Ishikawa (cell line): ENCODE data around the gene TNPO2.

Experiments
- CEBPB ChIP-seq: IDR thresholded peaks from 2 replicates; pipeline ENCODE4 v1.6.1; 2012
- CREB1 ChIP-seq: IDR thresholded peaks from 2 replicates; pipeline ENCODE4 v1.6.1; 2012; ENCODE audit warnings: low read depth
- EGR1 ChIP-seq: IDR thresholded peaks from 2 replicates; pipeline ENCODE4 v1.6.1; 2012
- EP300 ChIP-seq: IDR thresholded peaks from 2 replicates; pipeline ENCODE4 v1.6.1; 2012; ENCODE audit warnings: borderline replicate concordance
- FOXM1 ChIP-seq: IDR thresholded peaks from 2 replicates; pipeline ENCODE4 v1.6.1; 2012; ENCODE audit warnings: low read depth, borderline replicate concordance
- MAX ChIP-seq: IDR thresholded peaks from 2 replicates; pipeline ENCODE4 v1.6.1; 2012
- NFIC ChIP-seq: IDR thresholded peaks from 2 replicates; pipeline ENCODE4 v1.6.1; 2012
- RAD21 ChIP-seq: IDR thresholded peaks from 2 replicates; pipeline ENCODE4 v1.6.1; 2012; ENCODE audit warnings: low read depth
- REST ChIP-seq: IDR thresholded peaks from 2 replicates; pipeline ENCODE4 v1.6.1; 2012; ENCODE audit warnings: low read depth, mild to moderate bottlenecking
- TAF1 ChIP-seq: IDR thresholded peaks from 2 replicates; pipeline ENCODE4 v1.6.1; 2012; ENCODE audit warnings: low read depth, mild to moderate bottlenecking
- TCF12 ChIP-seq: IDR thresholded peaks from 2 replicates; pipeline ENCODE4 v1.6.1; 2012; ENCODE audit warnings: low read depth
- TEAD4 ChIP-seq: IDR thresholded peaks from 2 replicates; pipeline ENCODE4 v1.6.1; 2012
- USF1 ChIP-seq: IDR thresholded peaks from 2 replicates; pipeline ENCODE4 v1.6.1; 2012
- YY1 ChIP-seq: IDR thresholded peaks from 2 replicates; pipeline ENCODE4 v1.6.1; 2012; ENCODE audit warnings: low read depth
- ZBTB7A ChIP-seq: IDR thresholded peaks from 2 replicates; pipeline ENCODE4 v1.6.1; 2012; ENCODE audit warnings: low read depth

TNPO2 gene

GRCh38 chr19:12751635-12752034 lies 27.9 kb upstream of the TNPO2 start, which contains the start of gene BEST2:
BEST2 (plus strand) TSS chr19:12751791; CDS start chr19:12752593, 802 bp downstream.
- TF ChIP-seq TAF1, result no peak
- no peak for TF ChIP-seq NFIC
- no peak for TF ChIP-seq TCF12
- no peak for TF ChIP-seq CEBPB
- TF ChIP-seq TEAD4, result no peak
- no peak for TF ChIP-seq EGR1
- TF ChIP-seq RAD21, result no peak
- no peak for TF ChIP-seq CREB1
- no peak for TF ChIP-seq USF1
- no peak for TF ChIP-seq YY1
- TF ChIP-seq MAX, result no peak
- TF ChIP-seq REST, result no peak
- TF ChIP-seq FOXM1, result no peak
- TF ChIP-seq EP300, result no peak
- no peak for TF ChIP-seq ZBTB7A

GRCh38 chr19:12750851-12751250 lies 27.1 kb upstream of the TNPO2 start:
- TF ChIP-seq EGR1 (no peak), TCF12 (no peak), NFIC (no peak), FOXM1 (no peak), ZBTB7A (no peak)

GRCh38 chr19:12749938-12750521 lies 26.3 kb upstream of the TNPO2 start:
- no peak for TF ChIP-seq ZBTB7A
- TF ChIP-seq NFIC, result no peak
- no peak for TF ChIP-seq TEAD4
- TF ChIP-seq REST, result no peak

- no peak for TF ChIP-seq MAX
- TF ChIP-seq TAF1, result no peak
- TF ChIP-seq EP300, result no peak
- TF ChIP-seq CREB1, result no peak
- TF ChIP-seq NFIC, result no peak
- no peak for TF ChIP-seq EGR1
Measured at GRCh38 chr19:12748489-12748888, 24.8 kb upstream of the TNPO2 start.

GRCh38 chr19:12745166-12745897 lies 21.6 kb upstream of the TNPO2 start:
- TF ChIP-seq CREB1 (no peak), NFIC (peak; percentile 20; the same call in 1 of the 2 replicates)

GRCh38 chr19:12737835-12738351 lies 14.2 kb upstream of the TNPO2 start:
- TF ChIP-seq RAD21, result no peak
- no peak for TF ChIP-seq FOXM1
- no peak for TF ChIP-seq EP300

GRCh38 chr19:12736995-12737834 lies 13.5 kb upstream of the TNPO2 start, which contains the start of gene GET3:
GET3 (plus strand) TSS chr19:12737497; CDS start chr19:12737506, 9 bp downstream.
- peak; percentile 16; the same call in 1 of the 2 replicates for TF ChIP-seq NFIC
- TF ChIP-seq CREB1, result no peak
- TF ChIP-seq MAX, result peak; percentile 45; the same call in 1 of the 2 replicates
- TF ChIP-seq EGR1, result no peak
- TF ChIP-seq REST, result no peak
- TF ChIP-seq TCF12, result 0 out of 2 replicates have a peak, but pooled peaks have one; percentile 33
- TF ChIP-seq YY1, result peak; percentile 98
- TF ChIP-seq FOXM1, result no peak
- TF ChIP-seq CEBPB, result no peak
- TF ChIP-seq EP300, result peak; percentile 28; the same call in 1 of the 2 replicates
- peak; percentile 92 for TF ChIP-seq TAF1
- TF ChIP-seq ZBTB7A, result no peak
- no peak for TF ChIP-seq RAD21
- TF ChIP-seq TEAD4, result no peak
- peak; percentile 99 for TF ChIP-seq USF1
